HG03045 (cell line): ENCODE results near the gene CRADD.
"Not testable (repeated sequence)": the region's sequence is repeated elsewhere in the genome, so short reads cannot be mapped to it uniquely, and the experiment has no call there.

Experiments used
- ATAC-seq: cut with Tn5 transposase; IDR thresholded peaks from one replicate; pipeline ENCODE4 v1.9.1; 2021; ENCODE audit warnings: mild to moderate bottlenecking, moderate library complexity; ENCODE audit not compliant: unreplicated experiment

The CRADD gene

GRCh38 chr12:93781961-93782360 is 104.8 kb downstream of the CRADD start:
- ATAC-seq, result not testable (repeated sequence)

- ATAC-seq, result no peak
These were observed 105.7 kb downstream of the CRADD start for GRCh38 chr12:93782853-93783252.

DNA sequence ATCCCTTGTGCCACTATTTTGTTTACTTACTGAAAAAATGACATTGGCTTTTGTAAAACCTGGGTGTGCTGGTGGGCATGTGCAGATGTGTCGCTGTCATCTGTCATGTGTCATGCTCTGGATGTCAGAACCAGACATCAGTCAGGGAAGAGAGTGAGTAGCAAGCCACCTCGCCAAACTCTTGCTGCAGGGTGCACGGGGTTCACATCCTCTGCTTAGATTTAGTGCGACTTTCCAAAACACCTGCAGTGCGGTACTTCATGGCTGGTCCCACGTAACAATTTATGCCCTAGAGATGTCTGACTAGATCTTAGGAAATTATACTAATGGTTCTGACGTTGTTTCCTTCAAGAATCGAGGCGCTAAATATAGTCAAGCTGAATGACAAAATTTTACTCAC is 106.7 kb downstream of the CRADD start:
- no peak for ATAC-seq

DNA sequence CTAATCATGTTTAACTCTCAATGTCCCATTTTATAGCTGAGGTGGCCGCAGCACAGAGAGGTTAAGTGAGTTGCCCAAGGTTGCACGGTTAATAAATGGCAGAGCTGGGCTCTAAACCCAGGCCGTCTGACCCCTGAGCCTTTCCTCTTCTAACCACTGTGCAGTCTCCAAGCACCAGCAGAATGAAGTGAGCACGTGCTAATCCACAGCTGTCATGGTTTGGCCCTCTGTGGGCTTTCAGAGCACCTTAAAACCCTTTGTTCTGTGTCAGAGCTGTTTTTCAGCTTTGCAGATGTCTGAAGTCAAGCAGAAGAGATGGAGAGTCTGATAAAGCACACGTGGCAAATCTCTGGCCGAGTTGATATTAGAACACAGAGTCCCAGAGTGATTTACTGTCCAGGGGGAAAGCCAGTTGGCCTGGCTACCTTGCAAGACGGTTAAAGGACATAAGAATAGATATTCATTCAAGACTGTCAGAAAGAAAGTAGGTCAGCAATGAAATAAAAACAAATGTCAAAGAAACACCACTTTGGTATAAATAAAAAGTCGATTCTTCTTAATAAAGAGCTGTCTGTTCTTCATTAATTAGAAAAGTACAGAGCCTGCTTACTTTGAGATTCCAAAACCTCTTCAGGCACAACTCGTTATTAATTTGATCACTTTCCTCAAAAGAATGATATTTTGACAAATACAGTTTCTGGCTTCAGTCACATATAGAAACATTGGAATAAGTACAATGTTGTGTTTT is 107.3 kb downstream of the CRADD start:
- ATAC-seq, result no peak

GRCh38 chr12:93785249-93786010 is 108.3 kb downstream of the CRADD start:
- ATAC-seq, result no peak

DNA sequence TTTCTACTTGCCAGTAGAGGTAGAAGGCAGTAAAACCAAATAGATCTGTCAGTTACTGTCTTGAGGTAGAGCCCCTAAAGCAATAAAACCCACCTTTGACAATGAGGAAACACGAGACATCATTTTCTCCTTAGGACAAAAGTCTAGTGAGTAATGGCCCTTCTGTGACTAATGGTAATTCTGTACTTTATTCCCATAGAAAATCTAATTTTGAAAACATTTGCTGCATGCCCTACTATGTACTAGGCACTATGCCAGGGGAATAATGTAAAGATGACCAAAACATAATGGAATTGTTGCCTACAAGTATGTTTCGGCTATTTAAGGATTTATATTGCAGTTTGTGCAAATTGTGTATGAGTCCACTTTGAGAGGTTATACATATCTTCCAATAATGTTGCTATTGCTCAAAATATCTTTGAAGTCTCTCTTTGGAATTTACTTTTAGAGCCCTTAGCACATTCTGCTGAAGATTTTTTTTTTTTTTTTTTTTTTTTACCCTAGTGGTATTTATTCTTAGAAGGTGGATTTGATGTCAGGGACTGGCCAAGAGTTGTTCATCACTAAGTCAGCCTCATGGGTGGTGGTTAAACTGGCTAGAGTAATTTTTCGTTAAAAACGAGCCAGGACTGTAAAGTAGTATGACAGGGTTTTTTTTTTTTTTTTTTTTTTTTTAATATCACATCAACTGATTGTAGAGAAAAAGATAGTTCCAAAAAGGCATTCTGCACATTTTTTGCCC is 109.7 kb downstream of the CRADD start:
- ATAC-seq, result no peak

DNA sequence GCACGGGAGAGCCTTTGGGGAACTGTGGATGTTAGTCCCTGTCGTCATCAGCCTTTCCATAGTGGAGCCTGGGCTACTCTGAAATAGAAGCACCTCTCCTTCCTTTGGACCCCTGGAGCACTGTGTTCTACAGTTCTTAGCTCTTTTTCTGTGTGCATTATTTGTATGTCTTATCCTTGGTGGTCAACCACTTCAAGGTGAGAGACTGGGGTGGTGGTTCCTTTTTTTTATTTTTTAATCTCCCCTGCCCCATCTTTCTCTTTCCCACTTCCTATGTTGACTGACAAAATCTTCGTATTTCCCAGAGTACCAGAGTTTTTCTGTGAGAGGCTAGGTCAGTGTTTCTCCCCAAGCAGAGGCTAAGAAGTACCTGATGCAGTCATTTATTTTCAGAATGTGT is 111.7 kb downstream of the CRADD start:
- ATAC-seq, result no peak

GRCh38 chr12:93789767-93790166 is 112.6 kb downstream of the CRADD start:
- no peak for ATAC-seq

DNA sequence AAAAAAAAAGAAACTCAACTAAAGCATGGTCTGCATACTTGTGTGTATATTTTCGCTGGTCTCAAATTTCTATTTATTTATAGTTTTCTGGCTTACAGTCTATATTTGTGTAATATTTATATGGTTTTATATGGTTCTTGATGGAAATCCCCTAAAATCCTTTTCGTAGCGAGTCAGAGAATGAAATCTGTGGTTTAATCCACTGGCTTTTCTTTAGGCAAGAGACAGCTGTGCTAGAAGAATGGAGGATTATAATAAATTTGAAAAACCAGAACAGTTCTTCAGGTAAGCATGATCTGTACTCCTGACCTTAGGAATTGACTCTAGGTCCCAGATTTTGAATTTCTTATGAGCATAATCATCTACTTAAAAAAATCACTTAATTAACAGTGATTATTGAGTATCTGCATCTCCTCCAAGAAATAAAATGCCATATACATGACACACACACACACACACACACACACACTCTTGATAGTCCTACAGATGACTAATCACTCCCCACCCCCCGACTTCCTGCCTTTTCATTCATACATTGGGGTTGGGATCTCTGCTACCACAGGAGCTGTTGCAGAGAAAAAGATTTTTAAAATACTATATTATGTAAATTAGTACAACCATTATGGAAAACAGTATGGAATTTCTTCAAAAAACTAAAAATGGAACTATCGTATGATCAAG is 113.4 kb downstream of the CRADD start:
- ATAC-seq, result no peak

- ATAC-seq, result no peak
These were observed 115.8 kb downstream of the CRADD start for GRCh38 chr12:93793007-93793406.

- ATAC-seq, result no peak
These were observed 116.8 kb downstream of the CRADD start for GRCh38 chr12:93793983-93794382.

GRCh38 chr12:93794738-93795137 is 117.6 kb downstream of the CRADD start:
- ATAC-seq, result no peak

DNA sequence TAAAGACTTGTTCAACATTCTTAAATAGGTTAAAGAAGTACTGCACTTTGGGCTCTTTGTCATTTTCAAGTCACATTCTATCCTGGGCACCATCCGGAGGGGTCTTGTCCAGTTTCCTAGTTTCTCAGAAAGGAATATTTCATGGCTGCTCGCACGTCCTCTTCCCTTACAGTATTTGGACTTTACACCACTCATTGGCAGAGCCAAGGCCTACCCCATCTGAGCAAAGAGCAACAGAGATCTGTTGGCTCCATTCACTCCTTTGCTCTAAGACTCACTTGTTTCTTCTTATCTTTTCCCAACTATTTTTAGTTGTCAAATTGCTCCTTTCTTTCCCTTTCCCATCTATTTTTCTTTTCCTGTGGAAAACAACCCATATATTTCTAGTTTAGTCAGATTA is 118.2 kb downstream of the CRADD start:
- no peak for ATAC-seq

DNA sequence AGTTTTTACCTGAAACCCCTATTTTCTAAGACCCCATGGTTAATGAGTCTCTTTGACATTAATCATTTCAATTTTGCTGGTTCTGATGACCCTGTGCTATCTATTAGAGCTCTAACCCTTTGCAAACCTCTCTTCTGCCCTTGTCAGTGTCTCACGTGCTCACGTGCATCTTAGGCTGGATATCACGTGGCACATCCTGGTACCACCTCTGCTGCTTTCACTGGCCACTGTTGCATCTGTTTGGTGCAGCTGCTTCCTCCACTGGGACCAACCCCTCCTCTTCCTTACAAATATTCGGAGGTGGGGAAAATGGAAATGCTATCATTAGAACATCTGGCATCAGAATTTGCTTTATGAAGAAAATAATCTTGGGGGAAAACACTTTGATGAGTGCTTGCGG is 119.6 kb downstream of the CRADD start:
- ATAC-seq, result no peak

GRCh38 chr12:93798279-93799151 is 121.3 kb downstream of the CRADD start:
- no peak for ATAC-seq

DNA sequence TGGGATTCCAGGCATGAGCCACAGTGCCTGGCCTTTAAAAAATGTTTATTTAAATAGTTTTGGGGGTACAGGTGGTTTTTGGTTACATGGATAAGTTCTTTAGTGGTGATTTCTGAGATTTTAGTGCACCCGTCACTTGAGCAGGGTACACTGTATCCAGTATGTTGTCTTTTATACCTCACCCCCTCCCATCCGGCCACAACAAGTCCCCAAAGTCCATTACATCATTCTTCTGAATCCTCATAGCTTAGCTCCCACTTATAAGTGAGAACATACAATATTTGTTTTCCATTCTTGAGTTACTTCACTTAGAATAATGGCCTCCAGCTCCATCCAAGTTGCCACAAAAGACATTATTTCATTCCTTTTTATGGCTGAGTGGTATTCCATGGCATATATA is 124.5 kb downstream of the CRADD start:
- not testable (repeated sequence) for ATAC-seq

DNA sequence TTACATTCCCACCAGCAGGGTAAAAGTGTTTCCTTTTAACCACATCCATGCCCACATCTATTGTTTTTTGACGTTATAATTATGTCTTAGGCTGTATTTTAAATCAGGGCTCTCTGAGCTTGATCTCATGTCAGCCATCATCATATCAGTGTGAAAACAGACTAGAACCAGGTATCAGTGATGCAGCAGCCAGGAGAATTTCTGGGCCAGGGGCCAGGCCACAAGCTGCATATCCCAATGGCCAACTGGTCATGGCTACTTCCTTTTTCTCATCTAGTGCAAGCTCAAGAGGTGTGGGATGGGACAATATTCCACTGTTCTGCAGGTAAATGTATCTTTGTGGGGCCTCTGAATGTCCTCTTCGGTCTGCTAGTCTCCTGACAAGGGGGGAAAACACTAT is 125.1 kb downstream of the CRADD start:
- no peak for ATAC-seq

- no peak for ATAC-seq
These were observed 125.7 kb downstream of the CRADD start for GRCh38 chr12:93802698-93803423.

- ATAC-seq, result no peak
These were observed 126.2 kb downstream of the CRADD start for GRCh38 chr12:93803424-93803807.
